Stimulated activated naive CD4-positive, alpha-beta T cell (primary cell): ENCODE measurements around the gene C5orf34.
A peak's percentile ranks its signal among the peaks of the same experiment; 100 is the strongest.
"Not testable (repeated sequence)": the region's sequence is repeated elsewhere in the genome, so short reads cannot be mapped to it uniquely, and the experiment has no call there.

Source experiments
- DNase-seq, 6 experiments: peaks; one replicate each; lab custom pipeline; 2025; lab: John Stamatoyannopoulos, UW

The C5orf34 gene

DNA sequence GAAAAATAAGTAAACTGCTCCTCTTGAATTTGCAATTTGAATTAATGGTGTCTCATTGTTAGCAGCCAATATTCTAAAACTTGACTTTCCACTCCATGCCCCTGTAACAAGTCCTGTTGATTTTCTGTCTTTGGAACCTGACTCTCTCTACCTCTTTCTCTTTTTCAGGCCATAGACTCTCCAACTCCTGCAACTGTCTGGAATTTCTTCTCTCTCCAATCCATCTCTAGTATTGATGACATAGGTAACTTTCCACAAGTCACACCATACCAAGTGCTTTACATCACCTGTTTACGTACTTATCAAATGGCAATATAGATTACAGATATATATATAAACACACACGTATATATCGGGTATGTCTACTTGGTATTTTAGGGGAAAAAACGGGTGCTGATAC is 923 bp downstream of the C5orf34 start:
- DNase-seq: no peak

DNA sequence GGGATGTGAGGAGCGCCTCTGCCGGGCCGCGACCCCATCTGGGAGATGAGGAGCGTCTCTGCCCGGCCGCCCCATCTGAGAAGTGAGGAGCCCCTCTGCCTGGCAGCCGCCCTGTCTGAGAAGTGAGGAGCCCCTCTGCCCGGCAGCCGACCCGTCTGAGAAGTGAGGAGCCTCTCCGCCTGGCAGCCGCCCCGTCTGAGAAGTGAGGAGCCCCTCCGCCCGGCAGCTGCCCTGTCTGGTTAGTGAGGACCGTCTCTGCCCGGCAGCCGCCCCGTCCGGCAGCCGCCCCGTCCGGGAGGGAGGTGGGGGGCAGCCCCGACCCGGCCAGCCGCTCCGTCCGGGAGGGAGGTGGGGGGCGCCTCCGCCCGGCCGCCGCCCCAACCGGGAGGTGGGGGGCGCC is 3.9 kb downstream of the C5orf34 start:
- not testable (repeated sequence) for DNase-seq

DNA sequence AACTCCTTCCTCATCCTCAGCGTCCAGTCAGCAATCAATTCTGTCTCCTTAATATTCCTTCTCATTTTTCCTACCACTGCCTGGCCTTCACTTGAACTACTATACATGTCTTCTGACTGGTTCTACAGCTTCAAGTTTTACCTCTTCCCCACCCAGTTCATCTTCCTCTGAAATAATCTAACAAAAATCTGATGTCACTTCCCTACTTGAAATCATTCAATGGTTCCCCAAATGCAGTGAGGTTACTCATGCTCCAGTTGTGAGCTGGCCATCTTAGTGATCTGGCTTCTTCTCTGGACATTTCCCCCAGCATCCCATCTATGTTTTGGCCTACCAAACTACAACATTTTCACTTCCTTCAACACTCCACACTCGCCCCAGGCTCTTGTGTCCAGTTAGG is 16.4 kb downstream of the C5orf34 start:
- DNase-seq: no peak

DNA sequence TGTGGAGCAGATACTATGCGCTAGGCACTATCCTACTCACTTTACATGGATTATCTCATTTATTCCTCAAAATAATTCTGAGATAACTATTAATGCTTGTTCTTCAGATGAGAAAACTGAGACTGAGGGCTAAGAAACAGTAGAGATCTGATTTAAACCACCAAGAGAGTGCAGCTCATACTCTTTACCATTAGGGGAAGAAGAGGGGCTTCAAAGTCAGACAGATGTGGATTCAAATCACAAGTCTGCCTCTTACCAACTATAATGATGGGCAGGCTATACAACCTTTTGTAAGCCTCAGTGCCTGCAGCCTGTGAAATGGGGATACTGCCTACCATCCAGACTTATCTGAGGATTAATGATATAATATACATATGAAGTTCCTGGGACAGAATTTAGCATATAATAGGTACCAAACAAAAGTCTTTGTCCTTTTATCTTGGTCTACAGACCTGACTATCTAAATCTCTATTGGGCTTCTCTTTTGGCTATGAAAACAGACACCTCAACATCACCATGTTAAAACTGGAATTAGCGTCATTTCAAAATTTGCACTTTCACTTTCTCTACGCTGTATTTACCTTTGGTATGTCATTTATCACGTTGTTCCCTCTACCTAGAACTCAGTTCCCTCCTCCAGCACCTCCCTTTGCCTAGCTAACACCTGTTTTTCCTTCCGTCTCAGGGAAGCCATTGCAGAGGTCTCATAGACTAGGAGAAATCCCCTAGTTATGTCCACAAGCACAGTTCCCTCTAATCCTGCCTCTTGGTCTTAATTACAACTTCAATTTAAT is 17.4 kb downstream of the C5orf34 start:
- DNase-seq: no peak

DNA sequence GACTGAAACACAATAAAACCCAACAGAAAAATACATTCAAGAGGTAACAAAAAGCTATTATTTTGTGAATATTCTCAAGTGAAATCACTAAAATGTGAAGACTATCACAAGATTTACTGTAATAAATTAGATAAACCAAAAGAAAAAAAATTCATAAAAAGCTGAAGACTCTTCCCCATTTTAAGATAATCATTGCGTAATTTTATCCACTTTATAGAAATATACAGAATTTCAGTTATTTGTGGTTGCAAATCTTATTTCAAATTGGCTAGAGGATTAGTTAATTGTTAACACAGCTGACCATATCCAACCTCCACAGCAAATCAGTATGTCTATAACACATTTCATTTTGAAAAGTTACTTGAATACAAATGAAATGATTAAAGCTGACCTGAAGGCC is 23.6 kb downstream of the C5orf34 start:
- DNase-seq: no peak

DNA sequence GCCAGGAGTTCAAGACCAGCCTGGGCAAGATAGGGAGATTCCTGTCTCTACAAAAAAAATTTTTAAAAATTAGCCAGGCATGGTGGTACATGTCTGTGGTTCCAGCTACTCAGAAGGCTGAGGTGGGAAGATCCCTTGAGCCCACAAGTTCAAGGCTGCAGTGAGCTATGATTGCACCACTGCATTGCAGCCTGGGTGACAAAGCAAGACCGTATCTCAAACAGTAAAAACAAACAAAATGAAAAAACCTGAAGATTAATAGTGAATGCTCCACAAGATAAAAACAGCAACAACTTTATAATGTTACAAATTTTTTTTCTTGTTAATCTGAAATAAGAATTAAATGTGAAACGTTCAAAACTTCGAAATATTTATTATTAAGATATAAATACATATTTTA is 28.6 kb downstream of the C5orf34 start:
- DNase-seq: no peak

DNA sequence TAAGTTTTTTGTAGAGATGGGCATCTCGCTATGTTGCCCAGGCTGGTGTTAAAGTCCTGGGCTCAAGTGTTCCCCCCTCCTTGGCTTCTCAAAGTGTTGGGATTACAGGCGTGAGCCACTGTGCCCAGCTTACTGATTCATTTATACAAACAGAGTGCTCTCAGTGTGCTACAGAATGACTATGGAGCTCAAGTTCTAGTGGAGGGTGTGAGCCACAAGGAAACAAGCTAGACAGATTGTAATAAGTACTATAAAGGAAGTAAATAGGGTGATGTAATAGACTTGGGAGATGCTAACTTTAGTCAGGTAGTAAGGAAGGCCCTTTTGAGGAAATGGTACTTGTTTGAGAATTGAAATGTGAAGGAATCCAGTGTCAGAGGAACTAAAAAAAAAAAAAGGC is 29.5 kb downstream of the C5orf34 start:
- peak in 2 of 6 experiments; percentile 5 to 8 for DNase-seq

DNA sequence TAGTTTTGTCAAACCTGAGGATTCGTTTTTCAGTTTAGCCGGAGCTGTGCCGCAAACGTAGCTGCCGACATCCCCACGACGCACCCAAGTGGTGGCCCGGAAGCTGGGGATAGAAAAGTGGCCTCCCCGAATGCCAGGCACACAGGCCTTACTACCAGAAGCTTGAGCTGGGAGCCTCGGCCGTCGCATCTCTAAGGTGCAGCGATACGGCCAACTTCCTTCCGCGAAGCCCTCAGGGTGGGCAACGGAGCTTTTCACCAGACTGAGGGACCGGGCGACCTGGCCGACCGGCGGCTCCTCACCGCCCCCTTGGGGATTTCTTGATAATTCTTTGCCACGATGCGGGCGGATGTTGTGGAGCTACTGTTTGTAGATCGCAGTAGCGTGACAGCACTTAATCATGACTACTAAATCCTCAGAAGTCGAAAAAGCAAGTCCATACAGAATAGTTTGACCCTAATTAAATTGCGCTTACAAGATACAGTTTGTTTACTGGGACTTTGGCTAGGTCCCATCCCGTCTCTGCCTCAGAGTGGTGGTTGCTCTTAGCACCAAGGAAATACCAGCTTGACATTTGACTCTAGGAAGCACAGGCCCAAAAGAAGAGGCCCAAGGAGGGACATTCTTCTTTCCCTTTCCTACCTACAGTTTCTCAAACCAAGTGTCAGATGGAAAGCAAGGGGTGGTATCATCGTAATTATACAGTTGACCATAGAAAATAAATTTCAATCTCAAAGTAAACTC is 30.7 kb downstream of the C5orf34 start:
- DNase-seq: peak; percentile 67 to 97 (median 84)

DNA sequence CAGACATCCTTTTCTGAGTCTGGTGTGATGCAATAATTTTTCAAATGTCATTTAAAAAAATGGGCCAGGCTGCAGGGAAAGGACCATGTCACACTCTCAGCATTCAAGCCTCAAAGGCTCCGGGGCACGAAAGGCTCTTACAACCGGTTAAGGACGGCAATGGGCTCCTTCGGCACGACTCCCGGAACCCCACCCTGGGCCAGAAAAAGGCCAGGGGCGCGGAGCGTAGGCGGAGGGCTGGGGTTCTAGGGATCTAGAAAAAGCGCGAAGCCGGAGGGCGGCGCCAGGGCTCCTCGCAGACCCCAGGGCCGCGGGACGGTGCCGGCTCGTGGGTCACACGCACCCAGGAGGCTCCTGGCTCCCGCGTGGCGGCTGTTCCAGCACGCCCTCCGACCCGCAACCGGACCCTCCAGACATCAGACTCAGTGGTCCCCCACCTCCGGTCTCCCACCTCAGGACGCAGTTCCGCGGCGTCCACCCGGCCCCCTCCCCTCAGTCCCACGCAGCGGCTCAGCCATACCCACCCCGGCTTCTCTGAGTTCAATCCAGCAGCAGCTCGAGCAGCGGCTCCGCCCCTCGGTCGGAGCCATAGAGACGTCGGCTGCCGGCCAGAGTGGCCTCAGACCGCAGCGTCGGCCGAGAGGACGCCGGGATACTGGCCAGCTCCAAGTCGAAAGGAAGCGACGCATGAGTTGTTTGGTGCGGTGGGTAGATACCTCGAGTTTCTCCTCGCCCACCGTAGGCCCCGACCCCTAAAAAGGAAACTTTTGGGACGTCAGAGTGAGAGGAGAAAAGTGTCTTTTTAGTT is 31.4 kb downstream of the C5orf34 start, which contains the start of gene TMEM267:
TSS of gene TMEM267 (minus strand) at position 568 of the 808 bp plus-strand sequence. CDS start 29,896 bp downstream, outside the sequence.
- DNase-seq: peak; percentile 67 to 88 (median 80)

DNA sequence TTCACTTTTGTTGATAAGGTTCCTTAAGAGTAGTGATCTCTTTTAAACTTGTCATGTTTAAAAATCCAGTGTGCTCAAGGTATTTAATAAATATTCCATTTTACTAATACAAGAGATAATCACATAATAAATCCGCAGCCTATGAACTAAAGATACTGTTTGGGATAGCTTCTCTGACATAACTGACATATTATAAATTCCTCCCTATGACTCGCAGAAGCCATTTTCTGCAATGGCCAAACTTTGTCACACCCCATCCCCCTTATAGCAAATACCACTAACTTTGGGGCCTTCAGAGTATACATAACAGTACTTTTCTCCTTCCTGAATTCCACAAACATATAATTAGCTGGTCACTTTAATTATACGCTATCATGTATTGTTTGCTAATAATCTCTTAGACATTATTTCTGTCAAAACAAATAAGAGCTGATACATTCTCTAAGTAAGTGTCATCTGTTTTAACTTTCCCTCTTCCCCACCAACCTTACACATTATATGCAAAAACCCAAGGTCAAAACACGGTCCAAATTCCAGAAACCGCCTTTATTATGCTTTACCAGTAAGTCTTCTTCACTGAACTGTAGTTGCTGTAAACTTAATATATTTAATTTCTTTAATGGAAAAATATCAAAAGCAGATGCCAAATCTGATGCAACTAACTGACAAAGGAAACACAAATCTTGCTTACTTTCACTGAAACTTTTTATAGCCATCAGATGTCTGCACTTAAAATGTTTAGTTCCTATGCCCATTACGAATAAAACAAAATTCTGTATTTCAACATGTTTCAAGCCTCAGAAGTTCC is 32.3 kb downstream of the C5orf34 start:
- no peak for DNase-seq

DNA sequence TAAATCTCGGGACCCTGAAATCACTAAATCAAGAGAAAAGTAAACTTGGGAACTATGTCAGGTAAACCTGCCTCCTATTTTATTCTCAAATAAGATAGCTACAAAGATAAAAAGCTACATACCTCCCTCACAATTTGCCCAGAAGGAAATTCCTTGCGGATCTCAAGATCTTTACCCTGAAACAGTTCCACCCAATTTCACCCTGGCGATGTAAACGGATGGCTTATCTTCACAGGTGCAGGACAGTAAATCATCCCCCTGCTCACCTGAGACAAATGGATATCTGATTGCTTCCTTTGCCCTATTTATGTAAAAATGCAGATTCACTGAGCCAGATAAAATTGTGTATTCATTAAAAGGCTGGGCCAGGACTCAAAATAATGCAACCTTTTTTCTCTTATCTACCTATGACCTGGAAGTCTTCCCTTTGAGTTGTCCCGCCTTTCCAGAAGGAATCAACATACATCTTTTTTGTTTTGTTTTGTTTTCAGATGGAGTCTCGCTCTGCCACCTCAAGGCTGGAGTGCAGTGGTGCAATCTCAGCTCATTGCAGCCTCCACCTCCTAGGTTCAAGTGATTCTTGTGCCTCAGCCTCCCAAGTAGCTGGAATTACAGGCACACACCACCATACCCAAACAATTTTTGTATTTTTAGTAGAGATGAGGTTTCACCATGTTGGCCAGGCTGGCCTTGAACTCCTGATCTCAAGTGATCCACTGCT is 45.1 kb downstream of the C5orf34 start:
- DNase-seq: no peak

DNA sequence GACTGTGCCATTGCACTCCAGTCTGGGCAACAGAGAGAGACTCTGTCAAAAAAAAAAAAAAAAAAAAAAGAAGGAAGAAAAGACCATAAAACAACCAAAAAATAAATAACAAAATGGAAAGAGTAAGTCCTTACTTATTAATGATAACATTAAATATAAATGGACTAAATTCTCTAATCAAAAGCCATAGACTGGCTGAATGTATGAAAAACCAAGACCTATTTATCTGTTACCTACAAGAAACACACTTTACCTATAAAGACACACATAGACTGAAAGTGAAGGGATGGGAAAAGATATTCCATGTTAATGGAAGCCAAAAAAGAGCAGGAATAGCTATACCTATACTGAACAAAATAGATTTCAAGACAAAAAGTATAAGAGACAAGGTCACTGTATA is 47.8 kb downstream of the C5orf34 start:
- DNase-seq: no peak

DNA sequence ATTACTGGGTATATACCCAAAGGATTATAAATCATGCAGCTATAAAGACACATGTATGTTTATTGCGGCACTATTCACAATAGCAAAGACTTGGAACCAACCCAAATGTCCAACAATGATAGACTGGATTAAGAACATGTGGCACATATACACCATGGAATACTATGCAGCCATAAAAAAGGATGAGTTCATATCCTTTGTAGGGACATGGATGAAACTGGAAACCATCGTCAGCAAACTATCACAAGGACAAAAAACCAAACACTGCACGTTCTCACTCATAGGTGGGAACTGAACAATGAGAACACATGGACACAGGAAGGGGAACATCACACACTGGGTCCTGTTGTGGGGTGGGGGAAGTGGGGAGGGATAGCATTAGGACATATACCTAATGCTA is 49.5 kb downstream of the C5orf34 start:
- DNase-seq: not testable (repeated sequence)

DNA sequence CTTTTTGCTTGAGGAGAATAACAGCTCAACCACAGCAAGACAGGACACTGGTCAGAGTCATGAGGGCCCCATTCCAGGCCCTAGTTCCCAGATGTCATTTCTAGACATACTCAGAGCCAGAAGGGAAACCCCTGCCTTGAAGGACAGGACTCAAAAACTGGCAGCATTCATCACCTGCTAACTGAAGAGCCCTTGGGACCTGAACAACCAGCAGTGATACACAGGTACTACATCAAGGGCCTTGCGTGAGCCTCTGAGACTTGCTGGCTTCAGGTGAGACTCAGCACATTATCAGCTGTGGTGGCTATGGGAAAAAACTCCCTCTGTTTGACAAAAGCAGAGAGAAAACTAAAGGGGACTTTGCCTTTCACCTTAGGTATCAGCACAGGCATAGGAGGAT is 53.9 kb downstream of the C5orf34 start:
- no peak for DNase-seq

DNA sequence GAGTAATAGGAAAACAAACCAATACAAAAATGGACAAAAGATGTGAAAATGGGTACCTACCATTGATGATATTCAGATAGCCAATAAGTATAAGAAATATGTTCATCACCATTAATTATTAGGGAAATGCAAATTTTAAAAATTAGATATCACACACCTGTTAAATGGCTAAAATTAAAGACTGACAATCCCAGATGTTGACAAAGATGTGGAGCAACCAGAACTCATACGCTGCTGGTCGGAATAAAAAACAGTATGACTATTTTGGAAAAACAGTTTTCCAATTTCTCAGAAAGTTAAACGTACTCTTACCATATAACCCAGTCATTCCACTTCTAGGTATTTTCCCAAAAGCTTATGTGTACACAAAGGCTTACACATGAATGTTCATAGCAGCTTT is 58.4 kb downstream of the C5orf34 start:
- DNase-seq: no peak

DNA sequence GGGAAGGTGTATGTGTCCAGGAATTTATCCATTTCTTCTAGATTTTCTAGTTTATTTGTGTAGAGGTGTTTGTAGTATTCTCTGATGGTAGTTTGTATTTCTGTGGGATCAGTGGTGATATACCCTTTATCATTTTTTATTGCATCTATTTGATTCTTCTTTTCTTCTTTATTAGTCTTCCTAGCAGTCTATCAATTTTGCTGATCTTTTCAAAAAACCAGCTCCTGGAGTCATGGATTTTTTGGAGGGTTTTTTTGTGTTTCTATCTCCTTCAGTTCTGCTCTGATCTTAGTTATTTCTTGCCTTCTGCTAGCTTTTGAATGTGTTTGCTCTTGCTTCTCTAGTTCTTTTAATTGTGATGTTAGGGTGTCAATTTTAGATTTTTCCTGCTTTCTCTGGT is 73.4 kb downstream of the C5orf34 start:
- DNase-seq: not testable (repeated sequence)

DNA sequence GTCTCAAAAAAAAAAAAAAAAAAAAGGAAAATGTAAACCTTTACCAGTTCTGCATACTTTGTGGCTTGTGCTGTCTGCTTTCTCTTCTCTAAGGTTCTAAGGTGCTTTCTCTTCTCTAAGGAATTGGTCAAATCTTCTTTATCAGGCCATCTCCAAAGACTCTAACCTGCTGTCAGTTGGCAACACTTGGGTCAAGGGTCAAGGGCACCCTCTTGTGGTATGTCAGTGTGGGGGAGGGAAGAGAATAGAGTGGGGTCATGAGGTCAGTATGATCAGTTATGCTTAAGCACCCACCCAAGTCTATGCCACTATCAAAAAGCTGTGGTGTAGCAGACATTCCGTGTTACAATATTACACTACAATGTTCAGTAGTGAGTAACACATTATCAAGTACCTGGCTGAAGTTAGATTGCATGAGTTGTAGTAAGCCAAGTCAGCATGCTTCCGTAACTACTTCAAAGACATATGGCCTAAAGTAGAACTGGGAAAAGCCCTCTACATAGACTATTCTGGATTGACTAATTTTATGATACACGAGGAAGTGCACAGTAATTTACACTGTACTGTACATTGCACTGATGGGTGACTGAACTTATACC is 77.8 kb downstream of the C5orf34 start:
- no peak for DNase-seq
